Muscle of leg (tissue), 11 donors: ENCODE measurements around the gene LRMDA. TPM values are rescaled to one million over a fixed set of nuclear protein-coding genes. Genes with fewer than 3 reads are reported as not detected.

Experiments
- DNase-seq: peaks from one replicate; pipeline ENCODE4 v3.0.0; 2013
- H3K27ac ChIP-seq: one replicate; pipeline ENCODE4 v1.5.1; 2013; ENCODE audit warnings: mild to moderate bottlenecking, low read length, control low read depth
- H3K27me3 ChIP-seq: one replicate; pipeline ENCODE4 v1.6.1; 2013; ENCODE audit warnings: low read length; ENCODE audit not compliant: control insufficient read depth, insufficient read depth
- H3K36me3 ChIP-seq: one replicate; pipeline ENCODE4 v1.6.1; 2013; ENCODE audit warnings: low read length; ENCODE audit not compliant: control insufficient read depth, insufficient read depth
- H3K4me1 ChIP-seq: one replicate; pipeline ENCODE4 v1.6.1; 2013; ENCODE audit warnings: low read length; ENCODE audit not compliant: control insufficient read depth, insufficient read depth
- H3K4me3 ChIP-seq: one replicate; pipeline ENCODE4 v1.5.1; 2013; ENCODE audit warnings: low read length, control low read depth
- H3K9me3 ChIP-seq: replicated peaks from 2 replicates; pipeline ENCODE4 v1.6.1; 2013; ENCODE audit warnings: low read depth, low read length; ENCODE audit not compliant: control insufficient read depth
- WGBS: methylation state at CpG from one replicate; pipeline ENCODE4 v1.1.5; 2013; ENCODE audit warnings: missing lambda C conversion rate; ENCODE audit not compliant: insufficient coverage; 5-methylcytosine and 5-hydroxymethylcytosine counted together
- polyA plus RNA-seq, 8 donors: library from polyadenylated mRNA; unstranded; fragments of 120-200 nt; gene quantifications; one replicate each; pipeline versions ENCODE4 v1.2.1 to v1.2.3, GENCODE V29; 2013; ENCODE audit warnings: inconsistent platforms in 1 of 8, low replicate concordance in 1 of 8; ENCODE audit not compliant: insufficient read length in 8 of 8, insufficient read depth in 1 of 8
- total RNA-seq: library from RNA; stranded (reverse); fragments of 120-200 nt; gene quantifications from one replicate; pipeline ENCODE4 v1.2.4, GENCODE V29; 2013

Gene LRMDA
- total and polyA plus RNA-seq, 9 donors: 4.8 to 7.9 (median 5.7) TPM

- H3K4me1 ChIP-seq: no peaks in the 10 kb centered on the region
- H3K27ac ChIP-seq: no peak overlapping the region
- no peak overlapping the region for H3K4me3 ChIP-seq
- no peaks in the 10 kb centered on the region for H3K27me3 ChIP-seq
- no peaks in the 10 kb centered on the region for H3K36me3 ChIP-seq
- WGBS: 63% methylated on average over 10 of the region's 13 CpGs
- no peak for DNase-seq
- H3K9me3 ChIP-seq: no peaks in the 10 kb centered on the region
These were observed 966.0 kb downstream of the LRMDA start for GRCh38 chr10:76397181-76398042.

- Histone ChIP-seq H3K27me3 (no peaks in the 10 kb centered on the region), H3K9me3 (no peaks in the 10 kb centered on the region), H3K27ac (no peak overlapping the region), H3K4me1 (no peaks in the 10 kb centered on the region), H3K36me3 (no peaks in the 10 kb centered on the region), H3K4me3 (no peak overlapping the region)
- no CpG with 5 or more reads among the region's 6 CpGs for WGBS
- peak; percentile 52 for DNase-seq
These were observed 966.8 kb downstream of the LRMDA start for GRCh38 chr10:76398043-76398710.

GRCh38 chr10:76399226-76399625 lies 967.8 kb downstream of the LRMDA start:
- whole genome bisulfite sequencing: 78% methylated on average over 3 of the region's 4 CpGs
- Histone ChIP-seq H3K27ac (no peak overlapping the region), H3K36me3 (no peaks in the 10 kb centered on the region), H3K27me3 (no peaks in the 10 kb centered on the region), H3K9me3 (no peaks in the 10 kb centered on the region), H3K4me1 (no peaks in the 10 kb centered on the region), H3K4me3 (no peak overlapping the region)
- DNase-seq: no peak

GRCh38 chr10:76401006-76401405 lies 969.6 kb downstream of the LRMDA start:
- Histone ChIP-seq H3K4me1 (no peaks in the 10 kb centered on the region), H3K36me3 (no peaks in the 10 kb centered on the region), H3K4me3 (no peak overlapping the region), H3K27ac (no peak overlapping the region), H3K9me3 (peaks cover 2% of the 10 kb centered on the region), H3K27me3 (no peaks in the 10 kb centered on the region)
- no CpG with 5 or more reads among the region's 3 CpGs for WGBS
- DNase-seq: no peak

- no CpG with 5 or more reads among the region's 4 CpGs for WGBS
- Histone ChIP-seq H3K4me3 (no peak overlapping the region), H3K4me1 (no peaks in the 10 kb centered on the region), H3K27ac (no peak overlapping the region), H3K9me3 (peaks cover 2% of the 10 kb centered on the region), H3K27me3 (no peaks in the 10 kb centered on the region), H3K36me3 (no peaks in the 10 kb centered on the region)
- peak; percentile 46 for DNase-seq
These were observed 972.5 kb downstream of the LRMDA start for GRCh38 chr10:76403912-76404311.

GRCh38 chr10:76404531-76404930 lies 973.1 kb downstream of the LRMDA start:
- DNase-seq: no peak
- no peaks in the 10 kb centered on the region for H3K36me3 ChIP-seq
- H3K27ac ChIP-seq: no peak overlapping the region
- 93% methylated on average over 2 of the region's 4 CpGs for WGBS
- no peaks in the 10 kb centered on the region for H3K4me1 ChIP-seq
- no peak overlapping the region for H3K4me3 ChIP-seq
- H3K27me3 ChIP-seq: no peaks in the 10 kb centered on the region
- H3K9me3 ChIP-seq: peaks cover 2% of the 10 kb centered on the region

- H3K4me3 ChIP-seq: no peak overlapping the region
- H3K27me3 ChIP-seq: no peaks in the 10 kb centered on the region
- H3K36me3 ChIP-seq: no peaks in the 10 kb centered on the region
- DNase-seq: peak; percentile 37
- H3K27ac ChIP-seq: no peak overlapping the region
- H3K9me3 ChIP-seq: peaks cover 2% of the 10 kb centered on the region
- no peaks in the 10 kb centered on the region for H3K4me1 ChIP-seq
- 84% methylated on average over 3 of the region's 6 CpGs for WGBS
These were observed 974.5 kb downstream of the LRMDA start for GRCh38 chr10:76405922-76406321.

GRCh38 chr10:76408646-76409045 lies 977.2 kb downstream of the LRMDA start:
- 60% methylated on average over 2 of the region's 3 CpGs for WGBS
- DNase-seq: no peak
- peaks cover 2% of the 10 kb centered on the region for H3K9me3 ChIP-seq
- H3K4me1 ChIP-seq: no peaks in the 10 kb centered on the region
- H3K4me3 ChIP-seq: no peak overlapping the region
- H3K27me3 ChIP-seq: no peaks in the 10 kb centered on the region
- no peak overlapping the region for H3K27ac ChIP-seq
- no peaks in the 10 kb centered on the region for H3K36me3 ChIP-seq

- no peak overlapping the region for H3K4me3 ChIP-seq
- DNase-seq: no peak
- 29% methylated on average over 2 of the region's 8 CpGs for WGBS
- H3K36me3 ChIP-seq: no peaks in the 10 kb centered on the region
- H3K9me3 ChIP-seq: no peaks in the 10 kb centered on the region
- H3K27ac ChIP-seq: no peak overlapping the region
- H3K27me3 ChIP-seq: no peaks in the 10 kb centered on the region
- no peaks in the 10 kb centered on the region for H3K4me1 ChIP-seq
These were observed 980.5 kb downstream of the LRMDA start for GRCh38 chr10:76411729-76412435.

- no peaks in the 10 kb centered on the region for H3K9me3 ChIP-seq
- no peaks in the 10 kb centered on the region for H3K4me1 ChIP-seq
- H3K27me3 ChIP-seq: no peaks in the 10 kb centered on the region
- 80% methylated on average over 2 of the region's 7 CpGs for WGBS
- DNase-seq: no peak
- no peaks in the 10 kb centered on the region for H3K36me3 ChIP-seq
- H3K27ac ChIP-seq: no peak overlapping the region
- H3K4me3 ChIP-seq: no peak overlapping the region
These were observed 984.1 kb downstream of the LRMDA start for GRCh38 chr10:76415554-76415953.
